ENCODE results near the gene TIE1. TPM values are rescaled to one million over a fixed set of nuclear protein-coding genes. Genes with fewer than 3 reads are reported as not detected.

Gene TIE1
- not detected in 2 replicates for total RNA-seq

DNA sequence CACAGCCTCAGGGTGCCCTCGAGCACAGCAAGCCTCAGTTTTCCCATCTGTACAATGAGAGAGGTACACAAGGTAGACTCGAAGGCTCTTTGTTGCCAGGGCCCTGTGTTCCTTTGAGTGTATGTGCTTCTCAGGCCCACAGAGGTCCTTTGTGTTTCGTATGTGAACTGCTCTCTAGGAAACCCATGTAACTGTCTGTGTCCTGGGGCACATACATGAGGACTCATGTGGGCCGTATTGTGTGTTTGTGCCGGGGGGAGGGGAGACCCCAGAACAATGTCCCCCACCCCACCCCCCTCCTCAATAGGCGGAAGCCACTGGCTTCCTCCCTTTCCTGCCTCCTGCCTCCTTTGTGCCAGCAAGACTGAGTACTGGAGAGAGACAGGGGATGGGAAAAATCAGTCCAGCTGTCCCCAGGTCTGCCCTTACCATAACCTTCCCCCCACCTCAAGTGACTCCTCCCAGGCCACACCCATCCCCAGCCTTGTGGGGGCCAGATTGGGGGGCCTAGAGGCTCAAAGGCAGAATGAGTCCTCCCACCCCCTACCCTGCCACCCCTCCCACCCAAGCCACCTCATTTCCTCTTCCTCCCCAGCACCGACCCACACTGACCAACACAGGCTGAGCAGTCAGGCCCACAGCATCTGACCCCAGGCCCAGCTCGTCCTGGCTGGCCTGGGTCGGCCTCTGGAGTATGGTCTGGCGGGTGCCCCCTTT is at the start of gene TIE1:
TIE1 (plus strand) TSS at position 605 of the 717 bp plus-strand sequence; CDS start at position 695, 90 bp downstream.

GRCh38 chr1:43269627-43270375 is 31.0 kb upstream of the TIE1 start, which contains the start of gene TMEM125:
TSS of gene TMEM125 (plus strand) at chr1:43269983. CDS start at chr1:43272723, 2,740 bp downstream.

GRCh38 chr1:43285269-43285990 is 15.4 kb upstream of the TIE1 start, which contains the start of gene C1orf210:
TSS of gene C1orf210 (minus strand) at chr1:43285581. CDS start at chr1:43283270, 2,311 bp downstream.

GRCh38 chr1:43337588-43337987 is 36.8 kb downstream of the TIE1 start, which contains the start of gene MPL:
TSS of gene MPL (plus strand) at chr1:43337818. CDS start at chr1:43337849, 31 bp downstream.

GRCh38 chr1:43358746-43359693 is 58.2 kb downstream of the TIE1 start, which contains the start of gene CDC20:
TSS of gene CDC20 (plus strand) at chr1:43358981. CDS start at chr1:43359216, 235 bp downstream.

DNA sequence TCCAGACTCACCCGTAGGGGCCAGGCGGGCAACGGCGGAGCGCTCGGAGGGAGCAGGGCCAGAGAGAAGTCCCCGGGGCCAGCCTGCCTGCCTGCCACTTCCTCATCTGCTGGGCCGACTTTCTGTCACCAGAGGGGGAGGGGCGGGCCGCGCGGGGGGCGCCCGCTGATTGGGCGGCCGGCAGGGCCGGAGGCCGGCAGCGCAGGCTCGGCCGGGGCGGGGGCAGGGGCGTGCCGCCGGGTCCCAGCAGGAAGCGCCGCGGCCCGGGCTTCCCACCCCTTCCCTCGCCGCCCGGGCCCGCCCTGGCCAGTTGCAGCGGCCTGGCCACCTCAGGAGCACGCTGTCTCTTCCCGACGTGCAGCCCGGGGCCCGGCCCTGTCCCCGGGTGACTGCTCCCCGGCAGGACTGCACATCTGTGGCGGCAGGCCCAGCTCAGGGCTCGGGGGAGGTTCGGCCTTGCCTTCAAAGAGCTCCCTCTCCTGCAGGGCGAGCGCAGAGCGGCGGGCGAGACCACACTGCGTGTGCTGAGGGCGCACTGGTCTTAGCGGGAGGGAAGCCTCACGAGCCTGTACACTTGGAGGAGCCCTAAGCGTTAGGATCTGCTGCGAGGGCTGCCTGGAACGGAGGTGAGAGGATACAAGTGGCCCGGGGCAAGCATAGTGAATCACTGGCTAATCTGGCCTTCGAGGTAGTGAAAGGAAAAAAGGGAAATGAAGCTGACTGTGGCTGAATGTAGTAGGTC is 67.3 kb downstream of the TIE1 start, which contains the start of gene ELOVL1:
ELOVL1 (minus strand) TSS at position 108 of the 742 bp plus-strand sequence. CDS start 2,402 bp downstream, outside the sequence.

Other genes with a start within 250 kb of the TIE1 start
- 52.2 and 84.0 TPM in 2 replicates for gene EBNA1BP2, start 128.7 kb upstream of the TIE1 start, total RNA-seq
- gene CFAP57, start 128.7 kb upstream of the TIE1 start, total RNA-seq: 0.22 and 0.39 TPM in 2 replicates
- gene TMEM125, start 31.0 kb upstream of the TIE1 start, total RNA-seq: not detected in 2 replicates
- gene C1orf210, start 15.4 kb upstream of the TIE1 start, total RNA-seq: 0.39 and 1.4 TPM in 2 replicates
- gene MPL, start 36.8 kb downstream of the TIE1 start, total RNA-seq: 0.11 TPM in 1 of 2 replicates, not detected in the other
- gene CDC20, start 58.0 kb downstream of the TIE1 start, total RNA-seq: 6.7 and 33.5 TPM in 2 replicates
- gene ELOVL1, start 67.0 kb downstream of the TIE1 start, total RNA-seq: 45.5 and 99.6 TPM in 2 replicates
- 42.4 and 58.9 TPM in 2 replicates for gene MED8, start 88.8 kb downstream of the TIE1 start, total RNA-seq
- 38.4 and 45.5 TPM in 2 replicates for gene SZT2, start 88.9 kb downstream of the TIE1 start, total RNA-seq
- gene HYI, start 152.9 kb downstream of the TIE1 start, total RNA-seq: 31.8 and 54.6 TPM in 2 replicates
- gene PTPRF, start 229.9 kb downstream of the TIE1 start, total RNA-seq: 145 and 161 TPM in 2 replicates

Measured in placental epithelial cell (primary cell).